Measurements from ENCODE around the gene TSPAN14.

DNA sequence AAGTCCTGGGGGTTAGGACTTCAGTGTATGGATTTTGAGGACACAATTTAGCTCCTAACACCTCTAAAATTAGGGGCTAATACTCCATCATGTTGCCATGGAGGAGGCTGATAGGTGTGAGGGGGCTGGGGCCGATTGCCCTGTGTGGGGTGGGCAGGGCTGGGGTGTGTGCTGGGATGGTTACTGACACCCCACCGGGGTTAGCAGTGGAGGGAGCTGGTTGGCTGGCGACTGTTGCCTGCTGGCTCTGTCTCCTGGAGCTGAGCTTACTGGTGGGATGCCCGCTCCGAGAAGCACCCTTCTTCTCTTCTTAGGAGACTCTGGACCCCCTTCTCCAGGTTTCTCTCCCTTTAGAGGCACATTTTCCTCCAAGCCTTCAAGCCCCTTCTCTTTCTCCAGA, 61.4 kb downstream of the TSPAN14 start:
- TF ChIP-seq CTCF (IDR thresholded peaks at IDR 0.05) (no peak), POLR2A (IDR thresholded peaks at IDR 0.05) (no peak)
